Endothelial cell of umbilical vein (primary cell): ENCODE data around the gene WDR26. TPM values are rescaled to one million over a fixed set of nuclear protein-coding genes. Genes with fewer than 3 reads are reported as not detected.

ENCODE experiments used
- BruUV-seq: library from RNA; stranded (reverse); fragments of 400-500 nt; replicated peaks from 2 replicates; lab custom pipeline; 2021; lab: Mats Ljungman, UMichigan
- CTCF ChIA-PET: fragments of 300-600, 350-600 bp; sonication (Branson Sonifier 250); formaldehyde crosslinking; loops from one replicate; lab custom pipeline; 2021; ENCODE audit warnings: antibody characterized with exemption, inconsistent platforms; lab: Charles Lee
- POLR2A ChIA-PET: fragments of 300-600, 350-600 bp; sonication (Branson Sonifier 250); formaldehyde crosslinking; loops from one replicate; lab custom pipeline; 2021; ENCODE audit warnings: antibody characterized with exemption, inconsistent platforms; lab: Charles Lee
- DNase-seq: peaks from one replicate; pipeline ENCODE4 v3.0.0-alpha.2; 2011; ENCODE audit warnings: low read depth, low spot score
- FAIRE-seq: peaks from 2 replicates; lab custom pipeline; 2011; peaks lifted over from hg19 to GRCh38; lab: Jason Lieb, UNC
- H2AFZ ChIP-seq: 2 replicates; pipeline ENCODE4 v1.6.0; 2012; ENCODE audit warnings: low read depth, low read length, control low read depth, inconsistent platforms
- H3K27ac ChIP-seq: 2 replicates; pipeline ENCODE4 v1.5.1; 2011; ENCODE audit warnings: low read depth, mild to moderate bottlenecking, control low read depth, low read length, moderate library complexity; ENCODE audit not compliant: insufficient read depth
- H3K27me3 ChIP-seq, 2 experiments: 2 replicates each; pipeline versions ENCODE4 v1.6.0 to v1.6.1; 2011; ENCODE audit warnings: low read length in 2 of 2, mixed read lengths in 1 of 2; ENCODE audit not compliant: control insufficient read depth in 2 of 2, insufficient read depth in 2 of 2
- H3K36me3 ChIP-seq, 2 experiments: 2 replicates in 1 of 2; 3 replicates in 1 of 2; pipeline ENCODE4 v1.5.1; 2011; ENCODE audit warnings: low read length in 2 of 2, mild to moderate bottlenecking in 1 of 2, moderate library complexity in 1 of 2; ENCODE audit not compliant: control insufficient read depth in 2 of 2, insufficient read depth in 2 of 2; ENCODE audit errors: extremely low read depth in 1 of 2
- H3K4me1 ChIP-seq: 3 replicates; pipeline ENCODE4 v1.5.1; 2011; ENCODE audit warnings: mild to moderate bottlenecking, low read length; ENCODE audit not compliant: control insufficient read depth, insufficient read depth; ENCODE audit errors: extremely low read depth
- H3K4me2 ChIP-seq: 2 replicates; pipeline ENCODE4 v1.6.1; 2011; ENCODE audit warnings: low read length, control low read depth, mixed read lengths; ENCODE audit not compliant: insufficient read depth
- H3K4me3 ChIP-seq, 3 experiments: fragments of 200-600 bp in 1 of 3; sonication (generic), shearing (Covaris generic) in 1 of 3; replicated peaks in 1 of 3; 2 replicates each; pipeline ENCODE4 v1.5.1; 2011 to 2016; ENCODE audit warnings: control low read depth in 3 of 3, low read length in 3 of 3, mild to moderate bottlenecking in 2 of 3, inconsistent platforms in 1 of 3, low read depth in 1 of 3, moderate library complexity in 1 of 3; ENCODE audit not compliant: insufficient read depth in 1 of 3
- H3K79me2 ChIP-seq: 2 replicates; pipeline ENCODE4 v1.6.0; 2012; ENCODE audit warnings: low read length, inconsistent platforms; ENCODE audit not compliant: control insufficient read depth, insufficient read depth
- H3K9ac ChIP-seq: replicated peaks from 2 replicates; pipeline ENCODE3; 2011; ENCODE audit warnings: low read length, control low read depth; ENCODE audit not compliant: insufficient read depth; ENCODE audit errors: extremely low read depth
- H3K9me1 ChIP-seq: replicated peaks from 3 replicates; pipeline ENCODE4 v1.6.0; 2011; ENCODE audit warnings: mild to moderate bottlenecking, low read length; ENCODE audit not compliant: control insufficient read depth, insufficient read depth; ENCODE audit errors: extremely low read depth
- H3K9me3 ChIP-seq: replicated peaks from 2 replicates; pipeline ENCODE4 v1.5.1; 2012; ENCODE audit warnings: low read length, inconsistent platforms; ENCODE audit not compliant: control insufficient read depth, insufficient read depth
- H4K20me1 ChIP-seq: replicated peaks from 2 replicates; pipeline ENCODE3; 2011; ENCODE audit warnings: mild to moderate bottlenecking, low read length; ENCODE audit not compliant: control insufficient read depth, insufficient read depth; ENCODE audit errors: extremely low read depth
- CTCF ChIP-seq, 2 donors: IDR thresholded peaks; 1 replicate in 1 of 2; 2 replicates in 1 of 2; pipeline ENCODE4 v1.5.1; 2011; ENCODE audit warnings: low read length in 2 of 2, mild to moderate bottlenecking in 2 of 2, moderate library complexity in 2 of 2, control low read depth in 1 of 2, inconsistent platforms in 1 of 2, low read depth in 1 of 2; ENCODE audit not compliant: insufficient read depth in 1 of 2; ENCODE audit errors: extremely low read depth in 1 of 2
- EZH2 ChIP-seq: IDR thresholded peaks from 2 replicates; pipeline ENCODE4 v1.6.1; 2012; ENCODE audit warnings: borderline replicate concordance, low read depth, mild to moderate bottlenecking, moderate library complexity, low read length, inconsistent platforms; ENCODE audit not compliant: severe bottlenecking
- FOS ChIP-seq: IDR thresholded peaks from 2 replicates; pipeline ENCODE4 v1.6.1; 2011; ENCODE audit warnings: mild to moderate bottlenecking, low read length, moderate library complexity, borderline replicate concordance; ENCODE audit not compliant: insufficient read depth
- GATA2 ChIP-seq: IDR thresholded peaks from 2 replicates; pipeline ENCODE4 v1.7.0; 2011; ENCODE audit warnings: low read depth, mild to moderate bottlenecking, moderate library complexity, mixed read lengths, low read length; ENCODE audit not compliant: insufficient read length, insufficient read depth
- JUN ChIP-seq: IDR thresholded peaks from 2 replicates; pipeline ENCODE4 v1.6.1; 2011; ENCODE audit warnings: borderline replicate concordance, low read depth; ENCODE audit not compliant: insufficient read length, insufficient read depth
- MAX ChIP-seq: IDR thresholded peaks from 2 replicates; pipeline ENCODE4 v1.6.1; 2011; ENCODE audit not compliant: insufficient read depth, insufficient read length
- MYC ChIP-seq: IDR thresholded peaks from one replicate; pipeline ENCODE4 v1.6.1; 2011; ENCODE audit warnings: mild to moderate bottlenecking, low read depth, low read length
- POLR2A ChIP-seq: IDR thresholded peaks from 2 replicates; pipeline ENCODE4 v1.6.1; 2012; ENCODE audit warnings: low read depth, mild to moderate bottlenecking, control low read depth, low read length
- POLR2AphosphoS5 ChIP-seq: IDR thresholded peaks from 2 replicates; pipeline ENCODE4 v1.6.1; 2012; ENCODE audit warnings: low read depth, mild to moderate bottlenecking, control low read depth, low read length, moderate library complexity; ENCODE audit not compliant: insufficient read depth
- dilution Hi-C: fragments of 300-500 bp; cut with MboI; formaldehyde crosslinking; loops from one replicate; pipeline ENCODE4 v1.15.0; 2019; ENCODE audit warnings: low sequenced_read_pairs; ENCODE audit not compliant: extremely low pct_ligation_motif_present
- intact Hi-C: fragments of 100-400 bp; cut with micrococcal nuclease; formaldehyde crosslinking; loops from one replicate; pipeline ENCODE4 v1.10.0; 2022
- microRNA-seq: library from miRNA; unstranded; fragments of <30 nt; microRNA quantifications from one replicate; pipeline ENCODE4 v1.2.0, GENCODE V29; 2021; ENCODE audit warnings: borderline number of aligned reads, borderline replicate concordance
- polyA plus RNA-seq, 4 experiments: library from polyadenylated mRNA; depleted of rRNA in 3 of 4; stranded (reverse) in 3 of 4; unstranded in 1 of 4; fragments of >200 nt; gene quantifications; 2 replicates each; pipeline versions ENCODE4 v1.2.1 to v1.2.3, GENCODE V29; 2011 to 2012; ENCODE audit warnings: missing spikeins in 1 of 4
- small RNA-seq: library from RNA; depleted of rRNA; stranded (forward); fragments of <200 nt; gene quantifications from one replicate; pipeline ENCODE3, GENCODE V24; 2012; ENCODE audit warnings: low replicate concordance, low read depth; ENCODE audit not compliant: insufficient read depth, insufficient read length
- total RNA-seq: library from RNA; stranded (reverse); gene quantifications from 2 replicates; pipeline ENCODE4 v1.2.3, GENCODE V29; 2021

WDR26 gene
- total and polyA plus RNA-seq, 2 donors (not counting 3 experiments of a cell fraction or from before 2014, with no cell fraction given) = 26.7 to 92.4 TPM

- Histone ChIP-seq H3K79me2 (no peaks in the 10 kb centered on the region), H2AFZ (no peak overlapping the region), H3K9me3 (no peaks in the 10 kb centered on the region), H3K9ac (no peak overlapping the region), H3K4me3 (no peak overlapping the region), H3K27ac (no peak overlapping the region), H4K20me1 (no peaks in the 10 kb centered on the region), H3K4me1 (peaks cover 9% of the 10 kb centered on the region), H3K27me3 (peaks cover 0 to 5% of the 10 kb centered on the region in 2 experiments), H3K4me2 (no peak overlapping the region), H3K36me3 (no peaks in the 10 kb centered on the region), H3K9me1 (no peaks in the 10 kb centered on the region)
- FAIRE-seq = no peak
- ChIA-PET CTCF (interaction anchor here (0.6 kb wide), 1 partner anchor 119 kb away, joined by 3 read pairs; no protein-coding TSS in a partner anchor), POLR2A (no interaction called here)
- TF ChIP-seq MAX = no peak
- TF ChIP-seq CTCF (IDR thresholded peaks at IDR 0.05; ENCODE audit: extremely low read depth in 1 of 2, insufficient read depth in 1 of 2, low read depth in 1 of 2, low read length in 2 of 2) = no peak
- no peak for TF ChIP-seq EZH2
- no peak for TF ChIP-seq JUN
- no peak for TF ChIP-seq GATA2
- TF ChIP-seq POLR2A = no peak
- no peak for TF ChIP-seq FOS
- no peak for TF ChIP-seq POLR2AphosphoS5
- no peak for TF ChIP-seq MYC
- no peak for DNase-seq
- intact Hi-C loops (no loop called here), dilution Hi-C loops (no loop called here)
- BruUV-seq = no TSS peak
These were observed 96.3 kb downstream of the WDR26 start for GRCh38 chr1:224338150-224338838.

Small RNA genes lying within 50 kb of the gene (microRNA-seq; reads per million reads assigned to microRNA genes)
- not detected for gene MIR4742

Small RNA genes lying within 50 kb of the gene (small RNA-seq; reads per million reads assigned to genes)
- 2.2 reads per million, percentile 4 among the genes with 10 or more reads in this experiment for gene MIR4742

Other genes with a start within 250 kb of the WDR26 start
- gene NVL, start 104.6 kb downstream of the WDR26 start, total RNA-seq = 30.3 and 35.6 TPM in 2 replicates
- gene NVL, start 104.6 kb downstream of the WDR26 start, polyA plus RNA-seq = 11.9 and 16.7 TPM in 2 replicates
- gene CNIH4, start 77.9 kb downstream of the WDR26 start, total RNA-seq = 74.9 and 84.8 TPM in 2 replicates
- 106 and 118 TPM in 2 replicates for gene CNIH4, start 77.9 kb downstream of the WDR26 start, polyA plus RNA-seq
- gene CNIH3, start 181.5 kb upstream of the WDR26 start, total RNA-seq = 1.0 and 2.5 TPM in 2 replicates
- 1.3 and 1.6 TPM in 2 replicates for gene CNIH3, start 181.5 kb upstream of the WDR26 start, polyA plus RNA-seq